Stimulated activated CD8-positive, alpha-beta memory T cell treated with anti-CD3 and anti-CD28 coated beads, Interleukin-15, amount 100 ng/mL, for 24 hours (primary cell): ENCODE data around the gene ACTRT2.

ENCODE experiments used
- DNase-seq: peaks from one replicate; pipeline ENCODE4 v3.0.0-alpha.2; 2020; ENCODE audit warnings: low read depth

Gene ACTRT2

GRCh38 chr1:3021233-3021671 lies at the start of gene ACTRT2:
TSS of gene ACTRT2 (plus strand) at chr1:3021467. CDS start at chr1:3021687, 220 bp downstream.
- DNase-seq = no peak

- no peak for DNase-seq
These were observed 49.7 kb upstream of the ACTRT2 start for GRCh38 chr1:2971609-2972008.

GRCh38 chr1:2972011-2972878 lies 49.0 kb upstream of the ACTRT2 start:
- no peak for DNase-seq

- no peak for DNase-seq
These were observed 48.2 kb upstream of the ACTRT2 start for GRCh38 chr1:2972879-2973575.

- no peak for DNase-seq
These were observed 47.4 kb upstream of the ACTRT2 start for GRCh38 chr1:2973601-2974593.

GRCh38 chr1:2974701-2975301 lies 46.5 kb upstream of the ACTRT2 start:
- no peak for DNase-seq

GRCh38 chr1:2975466-2976179 lies 45.6 kb upstream of the ACTRT2 start:
- DNase-seq = no peak

GRCh38 chr1:2976180-2976562 lies 45.1 kb upstream of the ACTRT2 start:
- no peak for DNase-seq

GRCh38 chr1:2977886-2978611 lies 43.2 kb upstream of the ACTRT2 start:
- DNase-seq = no peak

GRCh38 chr1:2978691-2979190 lies 42.5 kb upstream of the ACTRT2 start:
- DNase-seq = no peak

- no peak for DNase-seq
These were observed 41.8 kb upstream of the ACTRT2 start for GRCh38 chr1:2979191-2980072.

GRCh38 chr1:2980073-2980791 lies 41.0 kb upstream of the ACTRT2 start:
- no peak for DNase-seq

GRCh38 chr1:2980849-2981248 lies 40.4 kb upstream of the ACTRT2 start:
- DNase-seq = no peak

GRCh38 chr1:2981388-2981787 lies 39.9 kb upstream of the ACTRT2 start:
- DNase-seq = no peak

GRCh38 chr1:2981981-2982614 lies 39.2 kb upstream of the ACTRT2 start:
- DNase-seq = no peak

GRCh38 chr1:2982615-2983318 lies 38.5 kb upstream of the ACTRT2 start:
- no peak for DNase-seq

- no peak for DNase-seq
These were observed 38.0 kb upstream of the ACTRT2 start for GRCh38 chr1:2983319-2983705.
